HL-60 (cell line): Measurements from ENCODE around the gene SLC6A8.

Experiments
- POLR2AphosphoS5 ChIP-seq: IDR thresholded peaks from 2 replicates; pipeline ENCODE4 v1.6.1; 2012; ENCODE audit warnings: low read depth
- TF ChIP-seq, protein P1 (sequence below): IDR thresholded peaks from one replicate; pipeline ENCODE4 v1.5.1; 2011; ENCODE audit warnings: low read length, control low read depth, inconsistent platforms; ENCODE audit not compliant: insufficient read depth

DNA sequence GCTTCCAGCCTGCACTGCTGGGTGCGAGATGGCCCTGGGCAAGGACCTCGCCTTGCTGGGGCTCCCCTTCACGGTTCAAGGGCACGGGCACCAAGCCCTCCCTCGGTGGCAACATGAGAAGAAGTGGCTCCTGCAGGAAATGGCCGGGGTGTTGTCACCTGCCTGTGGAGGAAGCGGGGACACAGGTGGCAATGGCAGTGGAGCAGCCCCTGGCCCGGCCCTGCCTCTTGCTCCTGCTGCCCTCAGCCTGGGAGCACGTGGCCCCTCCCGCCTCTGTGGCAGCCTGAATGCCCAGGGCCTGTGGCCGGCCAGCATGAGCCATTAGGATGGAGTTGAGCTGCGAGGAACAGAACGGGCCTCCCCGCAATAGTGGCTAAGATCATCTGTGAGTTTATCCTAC is 53.7 kb downstream of the SLC6A8 start:
- TF ChIP-seq, protein P1, sequence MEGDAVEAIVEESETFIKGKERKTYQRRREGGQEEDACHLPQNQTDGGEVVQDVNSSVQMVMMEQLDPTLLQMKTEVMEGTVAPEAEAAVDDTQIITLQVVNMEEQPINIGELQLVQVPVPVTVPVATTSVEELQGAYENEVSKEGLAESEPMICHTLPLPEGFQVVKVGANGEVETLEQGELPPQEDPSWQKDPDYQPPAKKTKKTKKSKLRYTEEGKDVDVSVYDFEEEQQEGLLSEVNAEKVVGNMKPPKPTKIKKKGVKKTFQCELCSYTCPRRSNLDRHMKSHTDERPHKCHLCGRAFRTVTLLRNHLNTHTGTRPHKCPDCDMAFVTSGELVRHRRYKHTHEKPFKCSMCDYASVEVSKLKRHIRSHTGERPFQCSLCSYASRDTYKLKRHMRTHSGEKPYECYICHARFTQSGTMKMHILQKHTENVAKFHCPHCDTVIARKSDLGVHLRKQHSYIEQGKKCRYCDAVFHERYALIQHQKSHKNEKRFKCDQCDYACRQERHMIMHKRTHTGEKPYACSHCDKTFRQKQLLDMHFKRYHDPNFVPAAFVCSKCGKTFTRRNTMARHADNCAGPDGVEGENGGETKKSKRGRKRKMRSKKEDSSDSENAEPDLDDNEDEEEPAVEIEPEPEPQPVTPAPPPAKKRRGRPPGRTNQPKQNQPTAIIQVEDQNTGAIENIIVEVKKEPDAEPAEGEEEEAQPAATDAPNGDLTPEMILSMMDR, result no peak
- TF ChIP-seq POLR2AphosphoS5, result no peak
